Neural cell (in vitro differentiated cells): ENCODE data around the gene ZNF350. TPM values are rescaled to one million over a fixed set of nuclear protein-coding genes. Genes with fewer than 3 reads are reported as not detected.

ENCODE experiments used
- H2AFZ ChIP-seq: fragments of 200-600, 300-800 bp; sonication (generic), shearing (Covaris generic); 2 replicates; pipeline ENCODE4 v1.6.0; 2014; ENCODE audit warnings: low read depth, mild to moderate bottlenecking, antibody characterized with exemption, low read length, moderate library complexity
- H3F3A ChIP-seq: fragments of 200-600 bp; shearing (Covaris generic); 2 replicates; pipeline ENCODE4 v1.6.1; 2016; ENCODE audit warnings: mild to moderate bottlenecking, moderate library complexity, mixed read lengths, antibody characterized with exemption, low read length; ENCODE audit not compliant: insufficient read depth, poor library complexity, severe bottlenecking
- H3K27ac ChIP-seq: fragments of 200-600, 300-800 bp; sonication (generic), shearing (Covaris generic); 2 replicates; pipeline ENCODE4 v1.5.1; 2014; ENCODE audit warnings: mild to moderate bottlenecking, low read length, moderate library complexity
- H3K27me3 ChIP-seq: fragments of 300-800, 200-600 bp; sonication (generic), shearing (Covaris generic); 2 replicates; pipeline ENCODE4 v1.6.0; 2014; ENCODE audit warnings: mild to moderate bottlenecking, low read depth, low read length, moderate library complexity; ENCODE audit not compliant: insufficient read depth
- H3K36me3 ChIP-seq: fragments of 300-800, 200-600 bp; sonication (generic), shearing (Covaris generic); 2 replicates; pipeline ENCODE4 v1.5.1; 2014; ENCODE audit warnings: mild to moderate bottlenecking, antibody characterized with exemption, low read length, moderate library complexity; ENCODE audit not compliant: insufficient read depth
- H3K4me2 ChIP-seq: fragments of 300-800, 200-600 bp; sonication (generic), shearing (Covaris generic); 2 replicates; pipeline ENCODE4 v1.6.0; 2014; ENCODE audit warnings: mild to moderate bottlenecking, low read length
- H3K4me3 ChIP-seq: fragments of 300-800, 200-600 bp; sonication (generic), shearing (Covaris generic); 2 replicates; pipeline ENCODE4 v1.5.1; 2014; ENCODE audit warnings: mild to moderate bottlenecking, low read length, moderate library complexity
- H3K79me2 ChIP-seq: fragments of 200-600 bp; shearing (Covaris generic); replicated peaks from 2 replicates; pipeline ENCODE4 v1.6.0; 2014; ENCODE audit warnings: mild to moderate bottlenecking, low read length, moderate library complexity; ENCODE audit not compliant: insufficient read depth
- H3K9ac ChIP-seq: fragments of 300-800, 200-600 bp; sonication (generic), shearing (Covaris generic); 2 replicates; pipeline ENCODE4 v1.6.1; 2016; ENCODE audit warnings: mild to moderate bottlenecking, low read length, mixed read lengths
- H3K9me2 ChIP-seq: fragments of 200-600 bp; shearing (Covaris generic); 2 replicates; pipeline ENCODE4 v1.6.1; 2016; ENCODE audit warnings: mild to moderate bottlenecking, low read length, mixed read lengths; ENCODE audit not compliant: insufficient read depth
- H3K9me3 ChIP-seq: fragments of 200-600, 300-800 bp; sonication (generic), shearing (Covaris generic); 2 replicates; pipeline ENCODE4 v1.6.1; 2016; ENCODE audit warnings: mild to moderate bottlenecking, mixed run types, low read length, moderate library complexity, mixed read lengths
- H4K20me1 ChIP-seq: fragments of 200-600 bp; shearing (Covaris generic); 2 replicates; pipeline ENCODE4 v1.6.1; 2016; ENCODE audit warnings: mild to moderate bottlenecking, mixed run types; ENCODE audit not compliant: insufficient read depth
- CTCF ChIP-seq: fragments of 450-650 bp; IDR thresholded peaks from 2 replicates; pipeline ENCODE4 v1.5.1; 2014; ENCODE audit warnings: antibody characterized with exemption, mild to moderate bottlenecking, moderate library complexity; ENCODE audit not compliant: poor library complexity, severe bottlenecking
- EP300 ChIP-seq: fragments of 450-650 bp; conservative IDR thresholded peaks from 2 replicates; pipeline ENCODE4 v1.6.1; 2014; ENCODE audit warnings: antibody characterized with exemption, mild to moderate bottlenecking, moderate library complexity; ENCODE audit not compliant: poor library complexity, severe bottlenecking
- EZH2 ChIP-seq: fragments of 200-600, 300-800 bp; shearing (Covaris generic), sonication (generic); IDR thresholded peaks from 2 replicates; pipeline ENCODE4 v1.6.1; 2014; ENCODE audit warnings: antibody characterized with exemption, low read length, borderline replicate concordance, mild to moderate bottlenecking; ENCODE audit not compliant: insufficient read depth, poor library complexity, severe bottlenecking
- MXI1 ChIP-seq: fragments of 450-650 bp; conservative IDR thresholded peaks from 2 replicates; pipeline ENCODE4 v1.6.1; 2014; ENCODE audit warnings: antibody characterized with exemption, mild to moderate bottlenecking; ENCODE audit not compliant: poor library complexity, severe bottlenecking
- POLR2AphosphoS5 ChIP-seq: IDR thresholded peaks from 2 replicates; pipeline ENCODE4 v1.6.1; 2012
- RAD21 ChIP-seq: fragments of 450-650 bp; conservative IDR thresholded peaks from 2 replicates; pipeline ENCODE4 v1.6.1; 2014; ENCODE audit warnings: antibody characterized with exemption, mild to moderate bottlenecking, moderate library complexity
- REST ChIP-seq: IDR thresholded peaks from 2 replicates; pipeline ENCODE4 v1.6.1; 2012; ENCODE audit warnings: borderline replicate concordance
- SMC3 ChIP-seq: fragments of 450-650 bp; conservative IDR thresholded peaks from 2 replicates; pipeline ENCODE4 v1.6.1; 2014; ENCODE audit warnings: antibody characterized with exemption, mild to moderate bottlenecking, moderate library complexity; ENCODE audit not compliant: poor library complexity
- TAF1 ChIP-seq: IDR thresholded peaks from 2 replicates; pipeline ENCODE4 v1.6.1; 2012; ENCODE audit warnings: low read depth
- polyA plus RNA-seq: library from polyadenylated mRNA; depleted of rRNA; stranded (reverse); fragments of >200 nt; gene quantifications from 2 replicates; pipeline ENCODE4 v1.2.3, GENCODE V29; 2014

ZNF350 gene
- polyA plus RNA-seq, 1 donor from 2014 or later: 7.9 TPM

- no peak overlapping the region for H3K4me2 ChIP-seq
- H3K9me3 ChIP-seq: peaks cover 57% of the 10 kb centered on the region
- no peaks in the 10 kb centered on the region for H3K9me2 ChIP-seq
- no peak overlapping the region for H3K4me3 ChIP-seq
- peaks cover 10% of the 10 kb centered on the region for H3K79me2 ChIP-seq
- no peak overlapping the region for H2AFZ ChIP-seq
- no peaks in the 10 kb centered on the region for H4K20me1 ChIP-seq
- no peaks in the 10 kb centered on the region for H3K27me3 ChIP-seq
- H3K36me3 ChIP-seq: peaks cover 70% of the 10 kb centered on the region
- no peak overlapping the region for H3K27ac ChIP-seq
- H3F3A ChIP-seq: peaks cover 3% of the 10 kb centered on the region
- H3K9ac ChIP-seq: no peak overlapping the region
- TF ChIP-seq SMC3: no peak
- TF ChIP-seq CTCF: no peak
- TF ChIP-seq POLR2AphosphoS5: no peak
- TF ChIP-seq EP300: no peak
- TF ChIP-seq EZH2: no peak
- TF ChIP-seq MXI1: no peak
Measured at GRCh38 chr19:52034051-52034728, 47.5 kb upstream of the ZNF350 start.

- Histone ChIP-seq H3K36me3 (peaks cover 29% of the 10 kb centered on the region), H3K4me2 (peak overlapping the region; percentile 78)
Measured at GRCh38 chr19:52028780-52029123, 42.1 kb upstream of the ZNF350 start.

More at GRCh38 chr19:52028780-52029123, 42.1 kb upstream of the ZNF350 start:
- H3K79me2 ChIP-seq: peaks cover 28% of the 10 kb centered on the region
- no peaks in the 10 kb centered on the region for H4K20me1 ChIP-seq
- H3K9me3 ChIP-seq: peaks cover 15% of the 10 kb centered on the region
- TF ChIP-seq RAD21 (no peak), TAF1 (no peak), EP300 (no peak), CTCF (no peak), MXI1 (no peak), POLR2AphosphoS5 (no peak), REST (no peak), EZH2 (no peak), SMC3 (no peak)
- peak overlapping the region; percentile 54 for H2AFZ ChIP-seq
- H3K9ac ChIP-seq: peak overlapping the region; percentile 97
- H3K4me3 ChIP-seq: peak overlapping the region; percentile 93
- no peaks in the 10 kb centered on the region for H3F3A ChIP-seq
- H3K27me3 ChIP-seq: no peaks in the 10 kb centered on the region
- no peaks in the 10 kb centered on the region for H3K9me2 ChIP-seq
- peak overlapping the region; percentile 97 for H3K27ac ChIP-seq
